Erythroblast (primary cell): Measurements from ENCODE around the gene RALGPS1.

Source experiments
- GATA1 ChIP-seq: IDR thresholded peaks from 2 replicates; pipeline ENCODE4 v1.6.1; 2011; ENCODE audit warnings: low read depth, mild to moderate bottlenecking, control low read depth, low read length, moderate library complexity
- POLR2A ChIP-seq: IDR thresholded peaks from 2 replicates; pipeline ENCODE4 v1.6.1; 2011; ENCODE audit warnings: mild to moderate bottlenecking, low read length

GRCh38 chr9:127107929-127108876, 193.6 kb downstream of the RALGPS1 start:
- TF ChIP-seq POLR2A (no peak), GATA1 (no peak)
